HG03521 (cell line): ENCODE measurements around the gene CLECL1.
"Not testable (repeated sequence)": the region's sequence is repeated elsewhere in the genome, so short reads cannot be mapped to it uniquely, and the experiment has no call there.

ENCODE experiments used
- ATAC-seq: cut with Tn5 transposase; IDR thresholded peaks from one replicate; pipeline ENCODE4 v1.9.1; 2021; ENCODE audit warnings: mild to moderate bottlenecking, moderate library complexity; ENCODE audit not compliant: unreplicated experiment

The CLECL1 gene

GRCh38 chr12:9698681-9699080 lies 34.2 kb downstream of the CLECL1 start:
- no peak for ATAC-seq

GRCh38 chr12:9697619-9698018 lies 35.3 kb downstream of the CLECL1 start:
- ATAC-seq = no peak

- not testable (repeated sequence) for ATAC-seq
Measured at GRCh38 chr12:9695661-9696060, 37.2 kb downstream of the CLECL1 start.

GRCh38 chr12:9695150-9695549 lies 37.7 kb downstream of the CLECL1 start:
- ATAC-seq = not testable (repeated sequence)

- ATAC-seq = no peak
Measured at GRCh38 chr12:9694241-9694640, 38.7 kb downstream of the CLECL1 start.

GRCh38 chr12:9692909-9693308 lies 40.0 kb downstream of the CLECL1 start:
- no peak for ATAC-seq

- ATAC-seq = no peak
Measured at GRCh38 chr12:9687228-9687627, 45.7 kb downstream of the CLECL1 start.

- no peak for ATAC-seq
Measured at GRCh38 chr12:9685915-9686314, 47.0 kb downstream of the CLECL1 start.

GRCh38 chr12:9685366-9685765 lies 47.5 kb downstream of the CLECL1 start:
- ATAC-seq = not testable (repeated sequence)

GRCh38 chr12:9682949-9683348 lies 49.9 kb downstream of the CLECL1 start:
- ATAC-seq = not testable (repeated sequence)

- ATAC-seq = not testable (repeated sequence)
Measured at GRCh38 chr12:9682508-9682907, 50.4 kb downstream of the CLECL1 start.

GRCh38 chr12:9674226-9674590 lies 58.7 kb downstream of the CLECL1 start:
- ATAC-seq = peak; percentile 35

- ATAC-seq = peak; percentile 27
Measured at GRCh38 chr12:9673404-9674225, 59.3 kb downstream of the CLECL1 start.
